Panc1 (cell line): ENCODE data around the gene KIF21B. TPM values are rescaled to one million over a fixed set of nuclear protein-coding genes. Genes with fewer than 3 reads are reported as not detected.

ENCODE experiments used
- ATAC-seq: fragments of 200-7000 bp; cut with Tn5 transposase; 2 replicates; pipeline ENCODE4 v1.9.1; 2020; ENCODE audit warnings: mild to moderate bottlenecking, moderate library complexity
- BruUV-seq: library from RNA; stranded (reverse); fragments of 400-500 nt; replicated peaks from 2 replicates; lab custom pipeline; 2021; lab: Mats Ljungman, UMichigan
- CTCF ChIA-PET: fragments of 300-600 bp; sonication (Branson Sonifier 250); formaldehyde crosslinking; loops from one replicate; lab custom pipeline; 2022; ENCODE audit warnings: antibody characterized with exemption; lab: Charles Lee
- POLR2A ChIA-PET: fragments of 300-600 bp; sonication (Branson Sonifier 250); formaldehyde crosslinking; loops from one replicate; lab custom pipeline; 2022; ENCODE audit warnings: antibody characterized with exemption; lab: Charles Lee
- DNase-seq: peaks from one replicate; pipeline ENCODE4 v3.0.0-alpha.2; 2010; ENCODE audit warnings: low read depth, low spot score
- H3K27ac ChIP-seq: 2 replicates; pipeline ENCODE4 v1.5.1; 2011; ENCODE audit warnings: mild to moderate bottlenecking, low read length, inconsistent platforms
- H3K27me3 ChIP-seq: fragments of 200-500 bp; sonication (Bioruptor generic); 2 replicates; pipeline ENCODE4 v1.6.0; 2014; ENCODE audit warnings: low read length, inconsistent platforms; ENCODE audit not compliant: control insufficient read depth, insufficient read depth
- H3K36me3 ChIP-seq: fragments of 200-500 bp; sonication (Bioruptor generic); 2 replicates; pipeline ENCODE4 v1.5.1; 2014; ENCODE audit warnings: inconsistent platforms, mild to moderate bottlenecking, low read length, moderate library complexity; ENCODE audit not compliant: control insufficient read depth, insufficient read depth
- H3K4me1 ChIP-seq: 2 replicates; pipeline ENCODE4 v1.5.1; 2011; ENCODE audit warnings: inconsistent platforms, mild to moderate bottlenecking, low read length, moderate library complexity; ENCODE audit not compliant: control insufficient read depth, insufficient read depth
- H3K4me3 ChIP-seq, 2 experiments: 2 replicates each; pipeline ENCODE4 v1.5.1; 2011 to 2012; ENCODE audit warnings: low read depth in 2 of 2, low read length in 2 of 2, mild to moderate bottlenecking in 2 of 2, inconsistent platforms in 1 of 2, moderate library complexity in 1 of 2
- H3K9me3 ChIP-seq: fragments of 200-500 bp; sonication (Bioruptor generic); 2 replicates; pipeline ENCODE4 v1.5.1; 2014; ENCODE audit warnings: low read depth, mild to moderate bottlenecking, inconsistent platforms, low read length, moderate library complexity; ENCODE audit not compliant: control insufficient read depth, insufficient read depth
- CTCF ChIP-seq: fragments of 450-650 bp; IDR thresholded peaks from 2 replicates; pipeline ENCODE4 v1.5.1; 2017; ENCODE audit warnings: mild to moderate bottlenecking
- POLR2AphosphoS5 ChIP-seq: IDR thresholded peaks from 2 replicates; pipeline ENCODE4 v1.6.1; 2012; ENCODE audit warnings: mild to moderate bottlenecking, low read depth, low read length, moderate library complexity
- REST ChIP-seq, 2 experiments: IDR thresholded peaks; 2 replicates each; pipeline ENCODE4 v1.6.1; 2011 to 2012; ENCODE audit warnings: low read depth in 2 of 2, control low read depth in 1 of 2, low read length in 1 of 2, mild to moderate bottlenecking in 1 of 2, moderate library complexity in 1 of 2; ENCODE audit not compliant: insufficient read depth in 1 of 2
- SIN3A ChIP-seq: IDR thresholded peaks from 2 replicates; pipeline ENCODE4 v1.6.1; 2012; ENCODE audit warnings: low read depth, mild to moderate bottlenecking, low read length, moderate library complexity, borderline replicate concordance; ENCODE audit not compliant: insufficient read depth
- TCF7L2 ChIP-seq: IDR thresholded peaks from 2 replicates; pipeline ENCODE4 v1.6.1; 2011; ENCODE audit warnings: mild to moderate bottlenecking, low read depth, low read length, inconsistent platforms
- in situ Hi-C: cut with HindIII; loops from 2 replicates; pipeline ENCODE4 v1.10.0; 2016; ENCODE audit warnings: low sequenced_read_pairs, low pct_unique_long_range_greater_than_20kb
- intact Hi-C: fragments of 100-400 bp; cut with micrococcal nuclease; formaldehyde crosslinking; loops from one replicate; pipeline ENCODE4 v1.10.0; 2022; ENCODE audit not compliant: unreplicated experiment
- total RNA-seq: library from RNA; stranded (reverse); gene quantifications from one replicate; pipeline ENCODE4 v1.2.1, GENCODE V29; 2021; ENCODE audit not compliant: unreplicated experiment

The KIF21B gene
- total RNA-seq, 1 experiment from 2014 or later = 0.46 TPM

GRCh38 chr1:200925831-200926230 lies 97.7 kb downstream of the KIF21B start:
- intact Hi-C loops (no loop called here), in situ Hi-C loops (no loop called here)
- ATAC-seq = no peak
- DNase-seq = no peak
- Histone ChIP-seq H3K27ac (no peak overlapping the region), H3K4me3 (no peak overlapping the region), H3K36me3 (no peaks in the 10 kb centered on the region), H3K4me1 (no peaks in the 10 kb centered on the region), H3K9me3 (no peaks in the 10 kb centered on the region), H3K27me3 (no peaks in the 10 kb centered on the region)
- CTCF ChIA-PET = interaction anchor here (0.6 kb wide), 1 partner anchor 71 kb away, joined by 3 read pairs; no protein-coding TSS in a partner anchor
- POLR2A ChIA-PET = no interaction called here
- no TSS peak for BruUV-seq
- TF ChIP-seq POLR2AphosphoS5 (no peak), SIN3A (no peak), REST (IDR thresholded peaks at IDR 0.05; ENCODE audit: insufficient read depth in 1 of 2, low read depth in 2 of 2, low read length in 1 of 2) (no peak), TCF7L2 (no peak), CTCF (no peak)

GRCh38 chr1:200923601-200924000 lies 99.9 kb downstream of the KIF21B start:
- no TSS peak for BruUV-seq
- no peaks in the 10 kb centered on the region for H3K9me3 ChIP-seq
- intact Hi-C loops = no loop called here
- H3K4me1 ChIP-seq = no peaks in the 10 kb centered on the region
- ChIA-PET POLR2A (no interaction called here), CTCF (no interaction called here)
- TF ChIP-seq SIN3A = no peak
- no peak for TF ChIP-seq TCF7L2
- no peak for TF ChIP-seq POLR2AphosphoS5
- no peak for TF ChIP-seq CTCF
- TF ChIP-seq REST (IDR thresholded peaks at IDR 0.05; ENCODE audit: insufficient read depth in 1 of 2, low read depth in 2 of 2, low read length in 1 of 2) = no peak
- H3K36me3 ChIP-seq = no peaks in the 10 kb centered on the region
- no peak overlapping the region for H3K4me3 ChIP-seq
- no peaks in the 10 kb centered on the region for H3K27me3 ChIP-seq
- no peak for DNase-seq
- in situ Hi-C loops = no loop called here
- H3K27ac ChIP-seq = no peak overlapping the region
- no peak for ATAC-seq
